Measurements from ENCODE around the gene COG7.

Gene COG7

DNA sequence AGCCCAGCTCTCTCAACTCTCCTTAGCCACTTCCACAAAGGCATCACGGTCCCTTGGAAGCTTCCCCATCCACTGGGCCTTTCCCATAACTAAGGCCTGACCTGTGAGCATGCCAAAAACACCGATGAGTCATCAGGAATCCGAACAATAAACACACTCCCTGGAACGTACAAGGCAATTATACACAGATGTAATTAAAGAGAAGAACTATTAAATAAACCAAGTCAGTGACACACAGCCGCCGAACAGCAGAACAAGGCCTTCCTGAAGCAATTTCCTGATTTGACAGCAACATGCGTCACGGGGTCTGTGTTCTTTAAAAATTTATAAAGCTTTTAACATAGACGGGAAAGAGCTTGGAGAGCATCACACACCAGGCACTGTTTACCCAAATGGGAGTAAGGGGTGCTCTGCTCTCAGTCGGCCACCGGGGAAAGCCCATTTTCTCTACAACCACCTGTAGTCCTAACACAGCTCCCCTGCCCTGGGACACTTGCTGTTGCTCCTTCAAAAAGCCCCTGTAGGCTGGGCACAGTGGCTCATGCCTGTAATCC is 29.4 kb downstream of the COG7 start:
- Mint-ChIP-seq H3K4me1 (peaks cover 12% of the 10 kb centered on the region), H3K36me3 (ENCODE audit: low read depth) (peaks cover 30% of the 10 kb centered on the region), H3K4me3 (peak overlapping the region in 1 of 3 experiments; percentile 1), H3K9me3 (no peaks in the 10 kb centered on the region), H3K27ac (peak overlapping the region; percentile 54 to 92 (median 76)), H3K27me3 (ENCODE audit: low read depth) (no peaks in the 10 kb centered on the region)
- TF ChIP-seq, protein P1, sequence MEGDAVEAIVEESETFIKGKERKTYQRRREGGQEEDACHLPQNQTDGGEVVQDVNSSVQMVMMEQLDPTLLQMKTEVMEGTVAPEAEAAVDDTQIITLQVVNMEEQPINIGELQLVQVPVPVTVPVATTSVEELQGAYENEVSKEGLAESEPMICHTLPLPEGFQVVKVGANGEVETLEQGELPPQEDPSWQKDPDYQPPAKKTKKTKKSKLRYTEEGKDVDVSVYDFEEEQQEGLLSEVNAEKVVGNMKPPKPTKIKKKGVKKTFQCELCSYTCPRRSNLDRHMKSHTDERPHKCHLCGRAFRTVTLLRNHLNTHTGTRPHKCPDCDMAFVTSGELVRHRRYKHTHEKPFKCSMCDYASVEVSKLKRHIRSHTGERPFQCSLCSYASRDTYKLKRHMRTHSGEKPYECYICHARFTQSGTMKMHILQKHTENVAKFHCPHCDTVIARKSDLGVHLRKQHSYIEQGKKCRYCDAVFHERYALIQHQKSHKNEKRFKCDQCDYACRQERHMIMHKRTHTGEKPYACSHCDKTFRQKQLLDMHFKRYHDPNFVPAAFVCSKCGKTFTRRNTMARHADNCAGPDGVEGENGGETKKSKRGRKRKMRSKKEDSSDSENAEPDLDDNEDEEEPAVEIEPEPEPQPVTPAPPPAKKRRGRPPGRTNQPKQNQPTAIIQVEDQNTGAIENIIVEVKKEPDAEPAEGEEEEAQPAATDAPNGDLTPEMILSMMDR (IDR thresholded peaks at IDR 0.05; ENCODE audit: unreplicated experiment in 3 of 3), result no peak

DNA sequence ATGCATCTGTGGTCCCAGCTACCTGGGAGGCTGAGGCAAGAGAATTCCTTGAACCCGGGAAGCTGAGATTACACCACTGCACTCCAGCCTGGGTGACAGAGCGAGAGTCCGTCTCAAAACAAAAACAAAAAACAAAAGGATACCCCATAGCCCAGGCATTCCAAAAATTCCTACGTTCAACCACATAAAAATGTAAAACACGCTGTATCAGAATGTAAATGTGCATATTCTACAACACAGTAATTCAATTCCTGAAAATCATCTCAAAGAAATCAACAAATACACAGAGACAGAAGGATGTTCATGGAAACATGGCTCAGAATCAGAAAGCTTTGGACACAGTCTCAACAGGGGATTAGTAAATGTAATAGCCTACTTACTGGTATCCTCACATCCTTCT is 33.0 kb downstream of the COG7 start:
- Mint-ChIP-seq H3K36me3 (ENCODE audit: low read depth) (peaks cover 34% of the 10 kb centered on the region), H3K4me3 (no peak overlapping the region), H3K27me3 (ENCODE audit: low read depth) (no peaks in the 10 kb centered on the region), H3K27ac (peak overlapping the region in 2 of 3 experiments; percentile 11 to 62), H3K4me1 (peaks cover 12% of the 10 kb centered on the region), H3K9me3 (no peaks in the 10 kb centered on the region)
- TF ChIP-seq, protein P1 (IDR thresholded peaks at IDR 0.05; ENCODE audit: unreplicated experiment in 3 of 3), result no peak

DNA sequence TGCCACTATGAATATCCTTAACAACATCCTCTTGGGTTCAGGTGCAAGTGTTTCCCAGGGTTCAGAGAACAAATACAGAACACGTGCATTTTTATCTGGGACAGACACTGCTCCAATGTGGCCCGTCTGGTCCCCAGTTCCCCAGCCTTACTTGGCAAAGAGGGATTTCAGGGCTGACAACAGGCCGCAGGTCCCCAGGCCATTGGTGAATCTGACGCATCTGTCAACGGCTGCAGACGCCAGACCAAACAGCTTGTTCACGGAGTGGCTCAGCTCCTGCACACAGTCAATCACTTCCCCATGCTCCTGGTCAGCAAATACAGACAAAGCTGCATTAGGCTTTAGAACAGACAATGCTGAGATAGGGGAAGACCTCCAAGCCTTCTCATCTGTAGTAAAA is 36.2 kb downstream of the COG7 start:
- H3K36me3 Mint-ChIP-seq (ENCODE audit: low read depth), result peaks cover 39% of the 10 kb centered on the region
- H3K27me3 Mint-ChIP-seq (ENCODE audit: low read depth), result no peaks in the 10 kb centered on the region
- H3K27ac Mint-ChIP-seq, result no peak overlapping the region

DNA sequence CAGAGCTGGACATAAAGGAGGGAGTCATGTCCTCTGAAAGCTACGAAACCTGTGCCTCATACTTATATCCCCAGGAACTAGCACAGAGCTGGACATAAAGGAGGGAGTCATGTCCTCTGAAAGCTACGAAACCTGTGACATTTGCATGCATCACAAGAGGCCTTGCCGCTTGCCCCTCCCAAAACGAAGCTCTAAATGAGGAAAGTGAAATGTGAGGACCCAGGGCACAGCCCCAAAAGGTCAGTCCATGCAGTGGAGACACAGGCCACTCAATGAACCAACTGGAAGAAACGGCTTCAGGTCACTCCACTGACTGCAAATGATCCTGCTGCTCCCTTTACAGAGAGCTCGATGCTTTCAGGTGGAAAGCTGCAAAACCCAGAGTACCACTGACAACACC is 38.3 kb downstream of the COG7 start:
- H3K4me3 Mint-ChIP-seq, result no peak overlapping the region
- no peaks in the 10 kb centered on the region for H3K27me3 Mint-ChIP-seq (ENCODE audit: low read depth)
- H3K9me3 Mint-ChIP-seq, result no peaks in the 10 kb centered on the region
- no peak overlapping the region for H3K27ac Mint-ChIP-seq
- peaks cover 5% of the 10 kb centered on the region for H3K4me1 Mint-ChIP-seq
- H3K36me3 Mint-ChIP-seq (ENCODE audit: low read depth), result peaks cover 50% of the 10 kb centered on the region
- TF ChIP-seq, protein P1 (IDR thresholded peaks at IDR 0.05; ENCODE audit: unreplicated experiment in 3 of 3), result no peak

More for the DNA sequence above, 36.2 kb downstream of the COG7 start:
- H3K9me3 Mint-ChIP-seq, result no peaks in the 10 kb centered on the region
- peaks cover 4% of the 10 kb centered on the region for H3K4me1 Mint-ChIP-seq
- TF ChIP-seq, protein P1 (IDR thresholded peaks at IDR 0.05; ENCODE audit: unreplicated experiment in 3 of 3), result no peak
- no peak overlapping the region for H3K4me3 Mint-ChIP-seq

DNA sequence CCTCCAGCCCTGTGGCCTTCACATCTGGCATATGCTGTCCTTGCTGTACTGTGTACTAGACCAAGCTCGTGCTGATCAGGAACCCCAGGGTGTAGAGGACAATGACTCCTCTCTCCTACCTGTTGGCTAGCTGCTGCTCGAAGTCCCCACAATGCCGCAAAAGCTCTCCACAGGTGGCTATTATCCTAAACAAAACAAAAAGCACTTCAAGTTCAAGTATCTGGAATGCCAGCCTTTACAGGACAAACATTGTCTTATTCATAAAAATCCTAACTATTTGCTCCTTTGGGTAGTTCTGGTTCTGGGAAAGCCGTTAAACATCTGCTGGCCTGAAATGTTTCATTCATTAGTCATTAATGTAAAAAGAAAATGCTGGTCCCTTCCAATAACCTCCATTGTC is 42.8 kb downstream of the COG7 start:
- Mint-ChIP-seq H3K27me3 (ENCODE audit: low read depth) (no peaks in the 10 kb centered on the region), H3K27ac (no peak overlapping the region), H3K4me1 (peaks cover 34% of the 10 kb centered on the region), H3K9me3 (no peaks in the 10 kb centered on the region), H3K36me3 (ENCODE audit: low read depth) (peaks cover 65% of the 10 kb centered on the region), H3K4me3 (no peak overlapping the region)
- TF ChIP-seq, protein P1 (IDR thresholded peaks at IDR 0.05; ENCODE audit: unreplicated experiment in 3 of 3), result no peak

DNA sequence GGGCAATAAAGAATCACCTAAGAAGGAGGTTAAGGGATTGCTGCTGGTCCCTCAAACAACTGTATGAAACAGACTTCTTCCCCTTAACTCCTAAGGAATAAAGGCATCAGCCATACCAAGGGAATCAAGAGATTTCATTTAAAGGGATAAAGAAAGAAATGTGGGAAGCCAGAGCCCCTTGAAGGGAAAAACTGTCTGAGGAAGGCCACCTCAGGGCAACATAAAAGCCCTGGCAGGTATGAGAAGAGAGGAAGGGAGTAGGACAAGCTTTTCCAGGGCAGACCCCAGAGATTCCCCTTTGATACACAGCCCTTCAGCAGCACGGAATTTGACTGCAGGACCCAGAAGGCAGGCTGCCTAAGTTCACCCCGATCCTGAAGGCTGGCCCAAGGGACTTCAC is 43.5 kb downstream of the COG7 start:
- Mint-ChIP-seq H3K27me3 (ENCODE audit: low read depth) (no peaks in the 10 kb centered on the region), H3K27ac (no peak overlapping the region), H3K4me3 (no peak overlapping the region), H3K4me1 (peaks cover 34% of the 10 kb centered on the region), H3K9me3 (no peaks in the 10 kb centered on the region), H3K36me3 (ENCODE audit: low read depth) (peaks cover 65% of the 10 kb centered on the region)
- TF ChIP-seq, protein P1 (IDR thresholded peaks at IDR 0.05; ENCODE audit: unreplicated experiment in 3 of 3), result no peak
